ENCODE results near the gene OR10A3. TPM values are rescaled to one million over a fixed set of nuclear protein-coding genes. Genes with fewer than 3 reads are reported as not detected.

The OR10A3 gene
- total RNA-seq, 6 experiments from 2014 or later, result 0.12 to 0.17 TPM; not detected in 4

DNA sequence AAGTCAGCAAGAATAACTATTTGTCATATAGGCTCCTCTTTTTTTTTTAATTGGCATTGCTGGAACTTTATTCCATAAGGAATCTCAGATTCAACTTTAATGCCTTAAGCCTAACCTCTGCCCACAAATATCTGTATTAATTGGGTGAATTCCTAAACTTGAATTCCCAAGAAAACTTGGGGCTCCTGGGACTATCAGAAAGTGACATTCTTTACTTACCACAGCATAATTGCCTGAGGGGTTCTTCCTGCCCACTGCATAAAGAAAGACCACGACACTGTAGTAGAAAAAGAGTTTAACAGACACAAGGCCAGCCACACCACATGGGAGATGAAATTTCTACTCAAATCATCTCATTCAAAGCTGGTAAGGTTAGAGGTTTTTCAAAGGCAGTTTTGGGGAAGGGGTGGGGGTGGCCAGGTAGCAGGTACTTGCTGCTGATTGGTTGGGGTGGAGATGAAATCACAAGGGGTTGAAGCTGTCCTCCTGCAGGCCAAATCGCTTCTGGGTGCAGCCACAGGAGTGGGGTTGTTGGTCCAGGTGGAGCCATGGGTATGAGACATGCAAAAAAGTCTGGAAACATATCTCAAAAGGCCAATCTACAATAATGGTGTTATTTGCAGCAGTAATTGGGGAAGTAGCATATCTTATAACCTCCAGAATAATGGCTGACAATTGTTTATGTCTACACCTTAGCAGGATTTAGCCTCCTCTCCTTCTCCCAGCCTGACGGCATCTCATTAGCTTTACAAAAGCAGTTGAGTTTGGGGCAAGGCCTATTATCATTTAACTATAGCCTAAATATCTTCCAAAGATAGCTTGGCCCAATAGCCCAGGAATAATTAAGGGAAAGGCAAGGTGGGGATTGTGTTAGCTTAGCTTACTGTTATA is 28.5 kb upstream of the OR10A3 start:
- Mint-ChIP-seq H3K9me3 (no peaks in the 10 kb centered on the region), H3K4me1 (ENCODE audit: low read depth) (peaks cover 81% of the 10 kb centered on the region), H3K4me3 (peak overlapping the region; percentile 43; the same call in 1 of the 2 replicates), H3K27me3 (ENCODE audit: insufficient read depth) (no peaks in the 10 kb centered on the region), H3K27ac (peak overlapping the region; percentile 99), H3K36me3 (ENCODE audit: low read depth) (peaks cover 10% of the 10 kb centered on the region; the same call in 1 of the 2 replicates)
- no peak for TF ChIP-seq CTCF (IDR thresholded peaks at IDR 0.05)
- DNase-seq, result peak; percentile 45

GRCh38 chr11:7968686-7969085 is 27.2 kb upstream of the OR10A3 start:
- peak overlapping the region; percentile 99 for H3K27ac Mint-ChIP-seq
- H3K4me3 Mint-ChIP-seq, result peak overlapping the region; percentile 33

DNA sequence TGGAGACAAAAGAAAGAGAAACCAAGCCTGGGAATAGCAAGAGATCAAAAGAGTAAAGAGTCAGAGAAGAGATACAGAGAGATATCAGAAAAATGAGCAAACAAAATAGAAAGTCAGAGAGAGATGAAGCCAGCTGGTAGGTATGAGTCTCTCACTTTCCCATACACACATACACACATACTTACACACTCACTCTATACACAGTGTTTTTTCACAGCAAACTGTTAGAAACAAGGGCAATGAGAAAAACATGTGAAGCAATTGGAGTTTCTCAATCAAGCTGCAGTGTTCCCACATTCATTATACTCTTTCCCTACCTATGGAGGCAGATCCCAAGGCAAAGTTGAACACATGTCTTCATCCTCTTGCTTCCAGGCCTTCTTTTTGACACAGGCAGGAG is 26.3 kb upstream of the OR10A3 start:
- Mint-ChIP-seq H3K9me3 (no peaks in the 10 kb centered on the region), H3K27ac (peak overlapping the region; percentile 99), H3K36me3 (ENCODE audit: low read depth) (peaks cover 5% of the 10 kb centered on the region; the same call in 1 of the 2 replicates), H3K27me3 (ENCODE audit: insufficient read depth) (no peaks in the 10 kb centered on the region), H3K4me3 (no peak overlapping the region; the same call in 1 of the 2 replicates), H3K4me1 (ENCODE audit: low read depth) (peaks cover 81% of the 10 kb centered on the region)
- peak; percentile 28 for DNase-seq
- TF ChIP-seq CTCF (IDR thresholded peaks at IDR 0.05), result no peak

More at GRCh38 chr11:7968686-7969085, 27.2 kb upstream of the OR10A3 start:
- Mint-ChIP-seq H3K27me3 (ENCODE audit: insufficient read depth) (no peaks in the 10 kb centered on the region), H3K36me3 (ENCODE audit: low read depth) (peaks cover 5% of the 10 kb centered on the region; the same call in 1 of the 2 replicates), H3K9me3 (no peaks in the 10 kb centered on the region), H3K4me1 (ENCODE audit: low read depth) (peaks cover 86% of the 10 kb centered on the region)
- no peak for TF ChIP-seq CTCF (IDR thresholded peaks at IDR 0.05)
- DNase-seq, result peak; percentile 20

DNA sequence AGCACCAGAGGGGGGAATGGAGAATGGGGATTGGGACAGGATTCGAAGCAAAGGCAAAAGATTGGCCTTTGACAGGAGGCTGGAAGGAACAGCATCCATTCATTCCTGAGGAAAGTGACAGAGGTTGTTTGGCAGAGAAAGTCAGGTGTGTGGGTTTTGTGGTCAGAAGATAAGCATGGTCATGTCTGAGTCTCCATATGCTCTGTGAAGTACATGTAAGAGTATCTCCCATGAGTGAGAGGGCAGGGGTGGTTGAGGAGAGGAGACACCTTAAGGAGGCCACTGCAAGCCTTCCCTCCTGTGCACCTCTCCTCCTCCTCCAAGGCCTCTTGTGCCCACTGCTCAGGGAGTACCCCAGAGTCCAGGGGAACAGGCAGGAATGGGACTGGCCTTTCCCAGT is 25.6 kb upstream of the OR10A3 start:
- H3K9me3 Mint-ChIP-seq, result no peaks in the 10 kb centered on the region
- H3K27me3 Mint-ChIP-seq (ENCODE audit: insufficient read depth), result no peaks in the 10 kb centered on the region
- H3K27ac Mint-ChIP-seq, result peak overlapping the region; percentile 99
- TF ChIP-seq CTCF (IDR thresholded peaks at IDR 0.05), result no peak
- peaks cover under 1% of the 10 kb centered on the region; the same call in 1 of the 2 replicates for H3K36me3 Mint-ChIP-seq (ENCODE audit: low read depth)
- H3K4me1 Mint-ChIP-seq (ENCODE audit: low read depth), result peaks cover 76% of the 10 kb centered on the region
- DNase-seq, result no peak
- H3K4me3 Mint-ChIP-seq, result no peak overlapping the region

- peaks cover 10% of the 10 kb centered on the region for H3K36me3 Mint-ChIP-seq (ENCODE audit: low read depth)
- no peaks in the 10 kb centered on the region for H3K27me3 Mint-ChIP-seq (ENCODE audit: insufficient read depth)
- no peaks in the 10 kb centered on the region for H3K9me3 Mint-ChIP-seq
- peak; percentile 90 for DNase-seq
- peak within 1 kb of the TSS; percentile 99 for H3K27ac Mint-ChIP-seq
- peak within 1 kb of the TSS; percentile 72 for H3K4me3 Mint-ChIP-seq
- no peak for TF ChIP-seq CTCF (IDR thresholded peaks at IDR 0.05)
- H3K4me1 Mint-ChIP-seq (ENCODE audit: low read depth), result peaks cover 65% of the 10 kb centered on the region
Observed at GRCh38 chr11:7965386-7965785, 23.9 kb upstream of the OR10A3 start, which contains the start of gene NLRP10. TSS of gene NLRP10 (minus strand) at chr11:7965447. CDS start at chr11:7963495, 1,952 bp downstream.

All from HFFc6 (cell line).